GM12891 (cell line): ENCODE measurements around the gene LRRC40.

Source experiments
- PAX5 ChIP-seq: IDR thresholded peaks from 2 replicates; pipeline ENCODE4 v1.6.1; 2011; ENCODE audit warnings: low read length, moderate library complexity, mild to moderate bottlenecking; ENCODE audit not compliant: insufficient read depth, severe bottlenecking
- POLR2A ChIP-seq: IDR thresholded peaks from 2 replicates; pipeline ENCODE4 v1.6.1; 2011; ENCODE audit warnings: low read depth, low read length, control low read depth
- POLR2AphosphoS5 ChIP-seq: IDR thresholded peaks from 2 replicates; pipeline ENCODE4 v1.6.1; 2011; ENCODE audit warnings: low read depth, low read length, control low read depth
- SPI1 ChIP-seq: IDR thresholded peaks from 2 replicates; pipeline ENCODE4 v1.6.1; 2011; ENCODE audit warnings: low read depth, low read length, control low read depth
- TAF1 ChIP-seq: IDR thresholded peaks from 2 replicates; pipeline ENCODE4 v1.6.1; 2011; ENCODE audit warnings: low read depth, low read length, control low read depth

DNA sequence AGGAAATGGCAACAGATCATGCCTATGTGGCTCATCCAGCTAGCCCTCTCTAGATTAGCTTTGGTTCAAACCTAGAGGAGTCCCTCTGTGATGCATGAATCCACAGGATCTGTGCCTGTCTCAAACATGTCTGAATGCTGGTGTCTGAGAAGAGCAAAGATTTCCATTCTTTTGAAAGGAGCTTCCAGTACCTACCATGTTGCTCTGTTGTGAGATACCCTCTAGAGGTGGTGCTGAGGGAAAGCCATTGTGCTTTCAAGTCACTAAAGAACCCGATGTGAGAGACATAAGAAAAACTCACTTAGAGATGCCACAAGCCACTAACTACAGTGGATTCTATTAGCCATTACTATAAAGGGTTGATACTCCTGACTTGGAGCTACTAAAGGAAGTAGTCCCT, 103.6 kb downstream of the LRRC40 start:
- TF ChIP-seq POLR2AphosphoS5 (no peak), POLR2A (no peak), TAF1 (no peak), PAX5 (no peak), SPI1 (no peak)
